Measurements from ENCODE around the gene PPWD1.
"Not testable (repeated sequence)": the region's sequence is repeated elsewhere in the genome, so short reads cannot be mapped to it uniquely, and the experiment has no call there.

PPWD1 gene

DNA sequence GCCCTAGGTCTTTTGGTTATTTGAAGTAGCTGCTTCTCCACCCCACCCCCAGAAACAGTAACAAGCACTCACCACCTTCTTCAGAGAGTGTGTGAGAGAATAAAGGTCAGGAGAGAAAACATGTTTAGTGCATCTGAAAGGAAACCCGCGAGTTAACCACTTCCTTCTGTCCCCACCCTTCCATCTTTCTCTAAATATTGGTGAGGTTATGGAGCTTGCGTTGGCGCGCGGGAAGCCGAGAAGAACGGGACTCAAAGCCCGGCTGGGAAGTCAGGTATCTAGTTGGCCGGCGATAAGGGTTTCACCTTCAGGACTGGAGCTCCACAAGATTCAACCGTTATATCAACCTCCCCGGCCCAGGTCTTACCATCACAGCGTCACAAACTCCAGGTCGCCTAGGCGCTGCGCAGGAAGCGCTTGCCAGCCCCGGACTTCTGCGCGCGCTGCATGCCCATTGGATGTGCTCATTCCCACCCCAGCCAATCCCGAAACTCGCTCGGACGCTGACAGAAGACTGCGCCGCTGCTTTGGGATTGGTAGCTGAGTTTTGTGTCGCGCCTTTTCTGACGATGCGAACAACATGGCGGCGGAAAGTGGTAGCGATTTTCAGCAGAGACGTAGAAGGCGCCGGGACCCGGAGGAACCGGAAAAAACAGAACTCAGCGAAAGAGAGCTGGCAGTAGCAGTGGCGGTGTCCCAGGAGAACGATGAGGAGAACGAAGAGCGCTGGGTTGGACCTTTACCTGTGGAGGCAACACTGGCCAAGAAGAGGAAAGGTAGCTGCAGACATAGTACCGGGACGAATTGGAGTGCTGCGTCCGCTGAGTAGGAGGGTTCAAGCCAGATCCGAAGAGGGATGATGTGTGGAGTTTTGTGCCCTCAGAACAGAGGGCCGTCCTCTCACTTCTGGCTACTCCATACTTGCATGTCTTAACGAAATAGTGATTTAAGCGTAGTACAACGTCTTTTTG is at the start of gene PPWD1, which contains the start of gene CENPK:
PPWD1 (plus strand) TSS at position 566 of the 971 bp plus-strand sequence; CDS start at position 581, 15 bp downstream.
CENPK (minus strand) TSS at position 438 of the 971 bp plus-strand sequence. CDS start 8,261 bp downstream, outside the sequence.
- DNase-seq, result peak; percentile 89

DNA sequence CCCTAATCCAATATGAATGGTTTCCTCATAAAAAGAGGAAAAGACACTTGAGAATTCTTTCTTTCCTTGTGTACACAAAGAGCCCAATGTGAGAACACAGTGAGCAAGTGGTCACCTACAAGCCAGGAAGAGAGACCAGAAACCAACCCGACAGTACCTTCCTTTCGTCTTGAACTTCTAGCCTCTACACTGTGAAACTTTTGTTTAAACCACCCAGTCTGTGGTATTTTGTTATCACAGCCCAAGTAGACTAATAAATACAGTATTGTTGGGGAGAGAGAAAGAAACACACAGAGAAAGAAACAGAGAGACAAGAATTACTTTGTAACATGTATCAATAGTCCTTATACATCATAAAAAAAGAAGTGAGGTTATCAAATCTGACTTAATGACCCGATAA is 37.4 kb upstream of the PPWD1 start:
- no peak for DNase-seq

- no peak for DNase-seq
These were observed 32.2 kb upstream of the PPWD1 start for GRCh38 chr5:65530904-65531303.

GRCh38 chr5:65535529-65535987 is 27.5 kb upstream of the PPWD1 start:
- no peak for DNase-seq

DNA sequence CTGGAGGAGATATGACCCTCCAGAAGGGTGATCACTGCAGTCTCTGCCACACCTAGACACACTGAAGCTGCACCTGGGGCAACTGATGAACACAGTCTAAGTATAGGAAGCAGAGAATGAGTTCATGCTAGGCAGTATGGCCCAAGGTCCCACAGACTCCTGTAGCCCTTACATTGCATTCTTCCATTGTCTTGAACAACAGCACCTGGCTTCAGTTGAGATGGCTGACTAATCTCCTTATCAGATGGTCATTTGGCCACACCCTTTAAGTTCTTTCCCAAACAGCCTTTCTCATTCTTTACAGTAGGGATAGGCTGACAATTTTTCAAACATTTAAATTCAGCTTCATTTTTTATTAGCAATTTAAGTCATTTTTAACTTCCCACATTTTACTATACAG is 23.3 kb upstream of the PPWD1 start:
- no peak for DNase-seq

GRCh38 chr5:65544473-65544872 is 18.6 kb upstream of the PPWD1 start:
- DNase-seq, result no peak

- DNase-seq, result no peak
These were observed 17.0 kb upstream of the PPWD1 start for GRCh38 chr5:65546141-65546540.

GRCh38 chr5:65548281-65548680 is 14.8 kb upstream of the PPWD1 start:
- DNase-seq, result no peak

DNA sequence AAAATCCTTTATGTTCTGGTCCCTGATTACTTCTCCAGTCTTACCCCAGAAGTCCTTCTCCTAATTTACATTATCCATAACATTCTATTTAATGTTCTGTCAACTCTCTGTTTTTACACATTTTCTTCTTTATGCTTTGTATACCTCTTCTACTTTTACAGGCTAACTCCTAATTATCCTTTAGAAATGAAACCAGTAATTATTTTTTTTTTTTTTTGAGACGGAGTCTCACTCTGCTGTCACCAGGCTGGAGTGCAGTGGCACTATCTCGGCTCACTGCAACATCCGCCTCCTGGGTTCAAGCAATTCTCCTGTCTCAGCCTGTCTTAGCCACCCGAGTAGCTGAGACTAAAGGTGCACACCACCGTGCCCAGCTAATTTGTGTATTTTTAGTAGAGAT is 9.2 kb upstream of the PPWD1 start:
- DNase-seq, result no peak

GRCh38 chr5:65555287-65555686 is 7.8 kb upstream of the PPWD1 start:
- DNase-seq, result no peak

- no peak for DNase-seq
These were observed 6.9 kb upstream of the PPWD1 start for GRCh38 chr5:65556181-65556580.

GRCh38 chr5:65556718-65557117 is 6.4 kb upstream of the PPWD1 start:
- DNase-seq, result no peak

DNA sequence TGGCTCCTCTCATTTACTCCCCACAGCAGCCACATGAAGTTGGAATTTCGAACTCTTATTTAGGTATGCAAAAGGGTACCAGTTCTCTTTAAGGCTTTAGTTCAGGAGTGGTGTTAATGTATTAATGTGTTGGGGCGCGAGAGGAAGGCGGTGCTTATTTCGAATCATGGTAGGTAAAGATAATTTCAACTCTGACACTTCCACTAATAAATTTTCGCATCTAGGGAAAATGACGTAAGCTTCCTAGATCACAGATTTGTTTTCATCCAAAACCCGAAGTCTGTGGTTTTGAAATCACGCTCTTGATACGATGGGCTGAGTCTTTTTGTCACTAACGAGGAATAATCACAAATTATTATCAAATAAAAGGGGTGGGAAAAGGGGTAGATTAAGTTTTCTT is 681 bp downstream of the PPWD1 start:
- DNase-seq, result no peak

DNA sequence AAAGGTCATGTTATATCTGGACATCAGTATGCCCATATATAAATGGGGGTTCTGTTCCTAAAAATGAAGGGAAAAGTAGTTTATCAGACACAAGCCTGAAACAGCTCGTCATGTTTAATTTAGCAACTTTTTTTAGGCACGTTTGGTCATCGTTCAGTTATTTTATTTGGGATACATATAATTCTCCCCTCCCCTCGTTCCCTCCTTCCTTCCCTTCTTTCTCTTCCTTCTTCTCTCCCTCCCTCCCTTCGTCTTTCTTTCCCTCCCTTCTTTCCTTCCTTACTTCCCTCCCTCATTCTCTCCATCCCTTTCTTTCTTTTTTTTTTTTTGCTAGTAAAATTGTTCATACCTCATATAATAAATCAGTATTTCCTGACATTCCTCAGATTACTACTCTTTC is 3.4 kb downstream of the PPWD1 start:
- DNase-seq, result no peak

DNA sequence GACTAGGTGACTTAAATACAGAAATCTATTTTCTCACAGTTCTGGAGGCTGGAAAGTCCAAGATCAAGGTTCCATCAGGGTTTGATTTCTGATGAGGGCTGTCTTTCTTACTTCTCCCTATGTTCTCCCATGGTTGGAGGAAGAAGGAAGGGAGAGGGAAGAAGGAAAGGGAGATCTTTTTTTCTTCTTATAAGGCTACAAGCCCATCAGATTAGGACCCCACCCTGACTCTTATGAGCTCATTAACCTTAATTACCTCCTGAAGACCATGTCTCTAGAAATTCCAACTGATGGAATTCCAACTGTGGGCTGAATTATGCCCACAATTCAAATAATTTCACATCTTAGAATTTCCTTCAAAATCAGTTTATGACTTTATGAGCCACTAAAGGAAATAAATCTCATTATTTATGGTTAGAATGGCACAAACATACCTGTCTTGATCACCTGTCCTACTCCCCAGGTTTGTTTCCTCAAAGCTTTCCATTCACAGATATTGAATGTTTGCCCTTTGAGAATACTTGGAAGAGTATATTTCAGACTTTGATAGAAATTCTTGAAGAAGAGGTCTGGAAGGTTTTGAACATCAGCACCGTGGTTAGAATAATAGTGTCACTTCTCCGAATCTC is 7.6 kb downstream of the PPWD1 start:
- no peak for DNase-seq

DNA sequence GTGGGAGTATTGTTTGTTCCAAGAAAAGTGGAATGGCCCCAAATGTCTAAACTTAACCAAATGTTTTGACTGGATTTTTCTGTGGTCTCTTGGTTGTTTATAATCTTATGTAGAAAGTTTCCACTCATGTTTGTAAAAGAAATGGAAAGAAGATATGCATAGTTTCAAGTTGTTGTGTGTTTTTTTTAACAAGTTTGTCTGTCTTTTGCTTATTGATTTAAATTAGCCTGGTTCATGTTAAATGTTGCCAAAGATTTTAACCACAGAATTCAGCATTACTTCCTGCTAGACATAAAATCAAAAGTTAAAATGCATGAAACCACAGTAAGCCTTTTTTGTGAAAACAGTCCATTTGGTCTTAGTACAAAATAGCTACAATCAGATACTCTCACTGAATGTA is 14.0 kb downstream of the PPWD1 start:
- DNase-seq, result no peak

GRCh38 chr5:65588694-65589093 is 25.6 kb downstream of the PPWD1 start:
- no peak for DNase-seq

DNA sequence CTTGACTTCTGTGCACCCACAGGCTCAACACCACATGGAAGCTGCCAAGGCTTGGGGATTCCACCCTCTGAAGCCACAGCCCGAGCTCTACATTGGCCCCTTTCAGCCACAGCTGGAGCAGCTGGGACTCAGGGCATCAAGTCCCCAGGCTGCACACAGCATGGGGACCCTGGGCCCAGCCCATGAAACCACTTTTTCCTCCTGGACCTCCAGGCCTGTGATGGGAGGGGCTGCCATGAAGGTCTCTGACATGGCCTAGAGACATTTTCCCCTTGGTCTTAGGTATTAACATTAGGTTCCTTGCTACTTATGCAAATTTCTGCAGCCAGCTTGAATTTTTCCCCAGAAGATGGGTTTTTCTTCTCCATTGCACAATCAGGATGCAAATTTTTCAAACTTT is 38.7 kb downstream of the PPWD1 start:
- not testable (repeated sequence) for DNase-seq

GRCh38 chr5:65611524-65611923 is 48.4 kb downstream of the PPWD1 start:
- no peak for DNase-seq

- no peak for DNase-seq
These were observed 49.3 kb downstream of the PPWD1 start for GRCh38 chr5:65612298-65612907.

- DNase-seq, result no peak
These were observed 56.9 kb downstream of the PPWD1 start for GRCh38 chr5:65620021-65620420.

GRCh38 chr5:65621961-65622360 is 58.9 kb downstream of the PPWD1 start:
- not testable (repeated sequence) for DNase-seq

- DNase-seq, result no peak
These were observed 60.4 kb downstream of the PPWD1 start for GRCh38 chr5:65623482-65623881.
